GM18858 (cell line): ENCODE data around the gene EMC8.
"Not testable (repeated sequence)": the region's sequence is repeated elsewhere in the genome, so short reads cannot be mapped to it uniquely, and the experiment has no call there.

ENCODE experiments used
- ATAC-seq: cut with Tn5 transposase; IDR thresholded peaks from one replicate; pipeline ENCODE4 v1.9.1; 2021; ENCODE audit not compliant: unreplicated experiment

Gene EMC8

GRCh38 chr16:85816159-85816558 lies 16.8 kb upstream of the EMC8 start:
- ATAC-seq, result no peak

GRCh38 chr16:85812811-85813700 lies 13.7 kb upstream of the EMC8 start:
- ATAC-seq, result no peak

GRCh38 chr16:85812031-85812807 lies 12.9 kb upstream of the EMC8 start:
- no peak for ATAC-seq

GRCh38 chr16:85810742-85811115 lies 11.4 kb upstream of the EMC8 start:
- ATAC-seq, result no peak

DNA sequence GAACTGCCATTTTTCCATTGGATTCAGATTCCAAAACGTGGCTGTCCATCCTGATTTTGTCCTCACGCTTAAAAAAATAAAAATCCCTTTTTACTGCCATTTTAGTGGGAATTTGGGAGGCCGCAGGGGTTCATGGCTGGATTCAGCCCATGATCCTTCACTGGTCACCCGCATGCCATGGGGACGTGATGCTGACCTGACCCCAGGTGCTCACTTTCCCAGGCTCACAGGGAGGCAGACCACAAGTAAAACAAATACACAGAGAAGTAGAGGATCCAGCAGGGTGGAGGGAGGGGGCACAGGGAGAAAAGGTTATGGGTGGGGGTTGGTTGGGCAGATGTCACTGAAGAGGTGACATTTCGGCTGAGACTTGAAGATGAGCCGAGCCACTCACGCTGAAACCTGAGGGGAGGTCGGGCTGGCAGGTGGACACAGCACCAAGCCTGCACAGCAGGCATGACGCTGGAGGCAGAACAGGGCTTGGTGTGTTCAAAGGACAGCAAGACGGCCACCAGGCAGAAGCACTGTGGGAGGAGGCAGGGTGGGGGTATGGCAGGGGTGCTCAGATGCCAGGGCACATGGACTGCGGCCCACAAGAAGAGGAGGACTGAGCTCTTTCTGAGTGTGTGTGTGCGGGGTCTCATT lies 10.9 kb upstream of the EMC8 start:
- ATAC-seq, result no peak

- ATAC-seq, result no peak
These were observed 10.3 kb upstream of the EMC8 start for GRCh38 chr16:85809645-85810044.

DNA sequence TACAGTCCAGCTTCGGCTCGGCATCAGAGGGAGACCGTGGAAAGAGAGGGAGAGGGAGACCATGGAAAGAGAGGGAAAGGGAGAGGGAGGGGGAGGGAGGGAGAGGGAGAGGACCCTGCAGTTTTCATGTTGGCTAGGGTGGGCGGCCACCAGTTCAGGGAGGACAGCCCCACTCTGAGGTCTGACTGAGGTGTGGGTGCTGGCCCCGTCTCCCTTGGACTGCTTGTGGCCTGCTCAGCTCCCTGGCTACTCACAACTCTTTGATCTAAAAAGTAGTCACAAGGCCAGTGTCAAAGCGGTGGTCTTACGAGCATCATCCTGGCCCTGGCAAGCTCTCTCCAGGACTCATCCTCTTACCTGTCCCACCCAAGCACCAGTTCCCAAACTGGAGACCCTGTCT lies 9.6 kb upstream of the EMC8 start:
- ATAC-seq, result no peak

GRCh38 chr16:85808104-85808503 lies 8.8 kb upstream of the EMC8 start:
- ATAC-seq, result not testable (repeated sequence)

GRCh38 chr16:85807340-85807739 lies 8.0 kb upstream of the EMC8 start:
- ATAC-seq, result not testable (repeated sequence)

GRCh38 chr16:85806539-85806938 lies 7.2 kb upstream of the EMC8 start:
- no peak for ATAC-seq

DNA sequence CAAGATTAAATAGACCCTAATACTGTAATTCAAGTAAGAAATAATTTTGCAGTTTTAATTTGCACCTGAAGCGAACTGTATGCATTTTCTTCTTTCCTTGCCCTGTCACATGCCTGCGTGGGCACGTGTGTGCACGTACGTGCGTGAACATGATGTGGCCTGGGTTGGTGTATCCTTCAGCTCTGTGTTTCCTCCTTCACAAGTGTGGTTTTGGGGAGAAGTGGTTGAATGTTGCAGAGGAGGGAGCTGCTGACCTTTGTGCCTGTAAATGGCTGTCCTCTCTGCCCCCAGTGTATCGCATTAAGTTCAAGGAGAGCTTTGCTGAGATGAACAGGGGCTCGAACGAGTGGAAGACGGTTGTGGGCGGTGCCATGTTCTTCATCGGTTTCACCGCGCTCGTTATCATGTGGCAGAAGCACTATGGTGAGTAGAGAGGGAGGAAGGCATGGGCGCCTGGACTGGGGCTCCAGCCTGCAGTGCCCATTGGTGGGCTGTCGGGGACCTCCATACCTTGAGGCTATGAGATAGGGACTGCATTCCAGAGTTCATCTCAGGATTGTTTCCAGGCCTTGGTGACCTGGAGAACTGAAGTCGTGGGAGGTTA lies 6.2 kb upstream of the EMC8 start:
- ATAC-seq, result no peak

- ATAC-seq, result no peak
These were observed 4.2 kb upstream of the EMC8 start for GRCh38 chr16:85803570-85803969.

DNA sequence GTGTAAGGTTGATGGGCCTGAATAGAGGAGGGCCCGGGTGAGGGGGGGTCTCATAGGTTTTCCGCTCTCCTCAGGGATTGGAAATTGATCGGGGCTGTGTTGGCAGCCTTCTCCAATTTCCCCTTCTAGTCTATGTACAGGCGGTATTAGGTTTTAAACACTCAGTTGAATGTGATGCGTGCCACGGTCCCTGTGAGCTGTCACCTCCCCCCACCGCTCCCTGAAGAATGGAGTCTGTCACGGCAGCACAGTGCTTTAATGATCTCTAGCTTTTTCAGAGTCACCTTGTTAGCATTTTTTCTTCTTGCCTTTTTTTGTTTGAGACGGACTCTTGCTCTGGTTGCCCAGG lies 951 bp upstream of the EMC8 start:
- no peak for ATAC-seq

DNA sequence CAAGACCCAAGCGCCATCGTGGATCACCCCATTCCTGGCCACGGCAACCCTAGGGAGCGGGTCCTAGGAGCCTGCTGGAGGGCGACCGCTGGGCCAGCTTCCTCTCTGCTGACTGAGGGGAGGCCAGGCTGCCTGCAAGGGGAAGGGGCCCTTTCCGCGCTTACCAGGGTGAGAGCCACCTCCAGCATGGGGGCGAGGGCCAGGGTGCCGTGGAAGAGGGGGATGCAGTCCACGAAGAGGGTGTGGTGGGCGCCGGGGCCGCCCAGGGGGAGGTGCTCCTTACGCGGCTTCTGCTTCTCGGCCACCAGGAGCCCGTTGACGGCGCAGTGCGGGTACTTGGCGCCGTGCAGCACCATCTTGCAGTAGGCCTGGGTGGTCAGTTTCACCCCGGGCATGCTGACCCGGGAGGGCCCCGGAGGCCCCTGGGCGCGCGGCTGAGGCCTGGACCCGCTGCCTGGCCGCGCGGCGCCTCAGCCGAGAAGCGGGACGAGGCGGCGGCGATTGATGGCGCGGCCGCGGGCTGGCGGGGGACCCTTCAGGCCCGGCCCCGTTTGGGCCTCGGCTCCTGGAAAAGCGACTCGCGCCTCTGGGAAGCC lies 345 bp downstream of the EMC8 start:
- ATAC-seq, result no peak

- no peak for ATAC-seq
These were observed 1.0 kb downstream of the EMC8 start for GRCh38 chr16:85798283-85798776.

- no peak for ATAC-seq
These were observed 2.7 kb downstream of the EMC8 start for GRCh38 chr16:85796599-85796998.

DNA sequence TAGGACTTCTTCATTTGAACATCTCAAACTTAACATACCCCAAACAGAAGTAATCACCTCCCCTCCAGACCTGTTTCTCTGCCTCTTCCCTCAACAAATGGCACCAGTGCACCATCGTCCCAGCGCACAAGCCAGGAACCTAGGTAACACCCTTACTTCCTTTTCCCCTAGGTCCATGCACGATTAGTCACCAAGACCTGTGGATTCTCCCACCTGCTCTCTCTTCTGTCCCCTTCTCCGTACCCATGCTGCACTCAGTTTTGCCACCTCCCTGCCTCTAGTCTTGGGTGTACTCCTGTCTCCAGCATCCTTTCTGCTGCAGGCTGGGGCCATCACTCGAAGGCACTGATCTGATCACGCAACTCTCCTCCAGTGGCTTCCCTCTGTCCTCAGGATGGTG lies 3.2 kb downstream of the EMC8 start:
- ATAC-seq, result no peak

DNA sequence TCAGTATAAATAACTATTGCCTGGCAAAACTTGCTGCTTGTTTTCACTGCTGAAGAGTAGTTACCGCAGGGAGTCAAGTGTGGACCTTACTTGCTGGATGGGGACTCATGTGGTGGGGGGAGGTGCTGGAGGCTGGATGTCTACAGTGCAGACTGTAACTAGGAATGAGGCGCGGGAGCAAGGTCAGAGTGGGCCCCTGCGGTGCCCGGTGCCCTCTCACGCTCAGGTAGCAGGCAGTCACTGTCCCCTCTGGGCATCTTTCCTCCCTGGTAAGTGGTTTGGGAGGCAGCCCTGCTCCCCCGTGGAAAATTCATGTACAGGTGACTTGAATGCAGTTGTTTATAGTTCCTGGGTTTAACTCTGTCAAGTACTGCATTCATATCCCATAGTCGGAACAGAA lies 4.6 kb downstream of the EMC8 start:
- no peak for ATAC-seq

GRCh38 chr16:85793662-85794298 lies 5.6 kb downstream of the EMC8 start:
- ATAC-seq, result no peak

GRCh38 chr16:85789773-85790172 lies 9.6 kb downstream of the EMC8 start:
- no peak for ATAC-seq
